ENCODE results near the gene APEX1.

DNA sequence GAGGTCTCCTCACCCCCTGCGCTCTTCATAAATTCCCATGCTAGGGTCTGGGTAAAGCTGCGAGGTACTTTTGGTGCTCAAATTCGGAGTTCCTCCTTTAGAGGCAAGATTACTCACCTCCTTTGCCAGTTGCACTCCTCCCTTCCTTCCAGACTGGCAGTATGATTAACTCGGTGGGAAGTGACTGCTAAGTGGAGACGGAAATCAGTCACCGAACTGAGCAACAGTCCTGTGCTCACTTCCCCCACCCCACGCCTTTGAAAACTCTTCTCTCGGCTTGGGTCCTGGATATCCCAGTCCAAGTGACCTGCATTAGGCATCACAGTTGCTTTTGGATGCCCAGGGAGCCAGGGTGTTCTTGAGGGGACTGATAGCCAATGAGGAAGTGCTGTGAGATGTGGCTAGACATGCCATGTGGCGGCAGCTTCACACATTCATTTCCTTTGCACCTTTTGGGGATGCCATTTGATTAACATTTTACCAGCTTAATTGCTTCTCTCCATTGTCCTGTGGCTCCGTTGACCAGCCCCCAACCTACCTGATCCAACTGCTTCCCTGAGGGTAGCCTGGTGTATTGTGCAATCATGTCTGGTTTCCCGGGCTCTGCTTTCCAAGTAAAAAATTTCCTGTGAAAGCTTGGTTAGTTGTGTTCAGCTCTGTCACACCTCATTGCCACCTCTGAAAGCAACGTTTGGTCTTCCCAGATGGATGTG, 15.0 kb downstream of the APEX1 start:
- TF ChIP-seq, protein P1, sequence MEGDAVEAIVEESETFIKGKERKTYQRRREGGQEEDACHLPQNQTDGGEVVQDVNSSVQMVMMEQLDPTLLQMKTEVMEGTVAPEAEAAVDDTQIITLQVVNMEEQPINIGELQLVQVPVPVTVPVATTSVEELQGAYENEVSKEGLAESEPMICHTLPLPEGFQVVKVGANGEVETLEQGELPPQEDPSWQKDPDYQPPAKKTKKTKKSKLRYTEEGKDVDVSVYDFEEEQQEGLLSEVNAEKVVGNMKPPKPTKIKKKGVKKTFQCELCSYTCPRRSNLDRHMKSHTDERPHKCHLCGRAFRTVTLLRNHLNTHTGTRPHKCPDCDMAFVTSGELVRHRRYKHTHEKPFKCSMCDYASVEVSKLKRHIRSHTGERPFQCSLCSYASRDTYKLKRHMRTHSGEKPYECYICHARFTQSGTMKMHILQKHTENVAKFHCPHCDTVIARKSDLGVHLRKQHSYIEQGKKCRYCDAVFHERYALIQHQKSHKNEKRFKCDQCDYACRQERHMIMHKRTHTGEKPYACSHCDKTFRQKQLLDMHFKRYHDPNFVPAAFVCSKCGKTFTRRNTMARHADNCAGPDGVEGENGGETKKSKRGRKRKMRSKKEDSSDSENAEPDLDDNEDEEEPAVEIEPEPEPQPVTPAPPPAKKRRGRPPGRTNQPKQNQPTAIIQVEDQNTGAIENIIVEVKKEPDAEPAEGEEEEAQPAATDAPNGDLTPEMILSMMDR (IDR thresholded peaks at IDR 0.05; ENCODE audit: low read length): no peak
- TF ChIP-seq EZH2 (optimal IDR thresholded peaks at IDR 0.05; ENCODE audit: low read depth, low read length): no peak
